PC-9 (cell line): ENCODE measurements around the gene APIP. TPM values are rescaled to one million over a fixed set of nuclear protein-coding genes. Genes with fewer than 3 reads are reported as not detected.

Experiments used
- BruUV-seq: library from RNA; stranded (reverse); fragments of 400-500 nt; replicated peaks from 2 replicates; lab custom pipeline; 2021; lab: Mats Ljungman, UMichigan
- CTCF ChIA-PET: fragments of 300-600 bp; sonication (Branson Sonifier 250); formaldehyde crosslinking; loops from one replicate; lab custom pipeline; 2022; ENCODE audit warnings: antibody characterized with exemption; lab: Charles Lee
- POLR2A ChIA-PET: fragments of 300-600 bp; sonication (Branson Sonifier 250); formaldehyde crosslinking; loops from one replicate; lab custom pipeline; 2022; ENCODE audit warnings: antibody characterized with exemption; ENCODE audit not compliant: unreplicated experiment; lab: Charles Lee
- DNase-seq, 2 experiments: peaks; one replicate each; pipeline versions ENCODE4 v3.0.0 to v3.0.0-alpha.2; 2015 to 2022; ENCODE audit warnings: mixed read lengths in 1 of 2
- H2AFZ ChIP-seq: fragments of 200-600 bp; sonication (generic); 2 replicates; pipeline ENCODE4 v1.8.1; 2017; ENCODE audit warnings: antibody characterized with exemption
- H3F3A ChIP-seq: fragments of 200-600 bp; sonication (generic); 2 replicates; pipeline ENCODE4 v1.8.1; 2017; ENCODE audit warnings: antibody characterized with exemption, mild to moderate bottlenecking, low read depth; ENCODE audit not compliant: insufficient read depth
- H3K27ac ChIP-seq: fragments of 200-600 bp; sonication (generic); 2 replicates; pipeline ENCODE4 v1.6.1; 2016; ENCODE audit warnings: mixed run types
- H3K27me3 ChIP-seq: fragments of 200-600 bp; sonication (generic); 2 replicates; pipeline ENCODE4 v1.6.1; 2016; ENCODE audit warnings: low read depth, mixed run types; ENCODE audit not compliant: insufficient read depth
- H3K36me3 ChIP-seq: fragments of 200-600 bp; sonication (generic); 2 replicates; pipeline ENCODE4 v1.6.1; 2016; ENCODE audit warnings: low read depth, mixed run types
- H3K4me1 ChIP-seq: fragments of 200-600 bp; sonication (generic); replicated peaks from 2 replicates; pipeline ENCODE4 v1.6.1; 2016; ENCODE audit warnings: mixed run types; ENCODE audit not compliant: insufficient read depth
- H3K4me2 ChIP-seq: fragments of 200-600 bp; sonication (generic); 2 replicates; pipeline ENCODE4 v1.6.1; 2017; ENCODE audit warnings: mixed run types
- H3K4me3 ChIP-seq: fragments of 200-600 bp; sonication (generic); 2 replicates; pipeline ENCODE4 v1.6.1; 2016; ENCODE audit warnings: mixed run types
- H3K79me2 ChIP-seq: fragments of 200-600 bp; sonication (generic); 2 replicates; pipeline ENCODE4 v1.6.1; 2017; ENCODE audit warnings: low read depth, mixed run types
- H3K9me2 ChIP-seq: fragments of 200-600 bp; sonication (generic); 2 replicates; pipeline ENCODE4 v1.8.1; 2017; ENCODE audit warnings: mild to moderate bottlenecking; ENCODE audit not compliant: insufficient read depth
- H3K9me3 ChIP-seq: fragments of 200-600 bp; sonication (generic); 2 replicates; pipeline ENCODE4 v1.8.1; 2016; ENCODE audit warnings: low read depth; ENCODE audit not compliant: insufficient read depth
- H4K20me1 ChIP-seq: fragments of 200-600 bp; sonication (generic); 2 replicates; pipeline ENCODE4 v1.8.1; 2017; ENCODE audit not compliant: insufficient read depth
- EZH2 ChIP-seq: fragments of 200-600 bp; sonication (generic); IDR thresholded peaks from 2 replicates; pipeline ENCODE4 v1.8.0; 2017; ENCODE audit warnings: antibody characterized with exemption, low read depth
- intact Hi-C: fragments of 100-400 bp; cut with micrococcal nuclease; formaldehyde crosslinking; loops from one replicate; pipeline ENCODE4 v1.10.0; 2022; ENCODE audit not compliant: unreplicated experiment
- total RNA-seq: library from RNA; stranded (reverse); gene quantifications from 2 replicates; pipeline ENCODE4 v1.2.3, GENCODE V29; 2021
- TF ChIP-seq, protein P1 (sequence below): fragments of 200-600 bp; sonication (generic); conservative IDR thresholded peaks from 2 replicates; pipeline ENCODE4 v1.6.1; 2017; ENCODE audit warnings: mixed run types, antibody characterized with exemption, mild to moderate bottlenecking, moderate library complexity

APIP gene
- total RNA-seq, 1 experiment from 2014 or later, result 41.0 TPM

DNA sequence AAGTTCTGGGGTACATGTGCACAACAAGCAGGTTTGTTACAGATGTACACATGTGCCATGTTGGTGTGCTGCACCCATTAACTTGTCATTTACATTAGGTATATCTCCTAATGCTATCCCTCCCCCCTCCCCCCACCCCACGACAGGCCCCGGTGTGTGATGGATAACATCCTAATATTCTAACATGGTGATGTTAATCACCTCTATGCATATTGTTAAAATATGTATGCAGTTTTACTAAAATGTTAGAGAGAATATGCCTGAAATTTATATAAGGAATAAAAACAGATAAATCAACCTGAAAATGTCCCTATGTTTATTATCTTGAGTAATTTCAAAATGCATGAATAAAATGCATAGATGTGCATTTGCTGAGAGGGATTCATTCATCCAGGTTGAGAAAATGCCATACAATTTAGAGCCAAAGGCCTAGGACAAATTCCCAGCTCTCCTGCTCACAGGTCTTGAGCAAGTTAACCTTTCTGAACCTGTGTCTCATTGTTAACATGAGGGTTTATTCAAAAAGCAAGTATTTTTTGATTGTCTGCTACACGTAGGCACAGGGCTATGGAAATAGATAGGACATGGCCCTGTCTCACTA is 38.7 kb downstream of the APIP start:
- Histone ChIP-seq H3K4me3 (no peak overlapping the region), H3K27me3 (no peaks in the 10 kb centered on the region), H3K36me3 (no peaks in the 10 kb centered on the region), H3K79me2 (no peaks in the 10 kb centered on the region), H3F3A (no peaks in the 10 kb centered on the region; the same call in 1 of the 2 replicates), H3K4me1 (no peaks in the 10 kb centered on the region), H2AFZ (no peak overlapping the region), H3K27ac (no peak overlapping the region), H3K9me2 (no peaks in the 10 kb centered on the region), H3K9me3 (no peaks in the 10 kb centered on the region), H4K20me1 (no peaks in the 10 kb centered on the region), H3K4me2 (no peak overlapping the region)
- POLR2A ChIA-PET, result interaction anchor here (0.6 kb wide), 1 partner anchor 918 kb away, joined by 3 read pairs; no protein-coding TSS in a partner anchor
- CTCF ChIA-PET, result no interaction called here
- BruUV-seq, result no TSS peak
- DNase-seq, result no peak
- intact Hi-C loops, result no loop called here
- TF ChIP-seq, protein P1, sequence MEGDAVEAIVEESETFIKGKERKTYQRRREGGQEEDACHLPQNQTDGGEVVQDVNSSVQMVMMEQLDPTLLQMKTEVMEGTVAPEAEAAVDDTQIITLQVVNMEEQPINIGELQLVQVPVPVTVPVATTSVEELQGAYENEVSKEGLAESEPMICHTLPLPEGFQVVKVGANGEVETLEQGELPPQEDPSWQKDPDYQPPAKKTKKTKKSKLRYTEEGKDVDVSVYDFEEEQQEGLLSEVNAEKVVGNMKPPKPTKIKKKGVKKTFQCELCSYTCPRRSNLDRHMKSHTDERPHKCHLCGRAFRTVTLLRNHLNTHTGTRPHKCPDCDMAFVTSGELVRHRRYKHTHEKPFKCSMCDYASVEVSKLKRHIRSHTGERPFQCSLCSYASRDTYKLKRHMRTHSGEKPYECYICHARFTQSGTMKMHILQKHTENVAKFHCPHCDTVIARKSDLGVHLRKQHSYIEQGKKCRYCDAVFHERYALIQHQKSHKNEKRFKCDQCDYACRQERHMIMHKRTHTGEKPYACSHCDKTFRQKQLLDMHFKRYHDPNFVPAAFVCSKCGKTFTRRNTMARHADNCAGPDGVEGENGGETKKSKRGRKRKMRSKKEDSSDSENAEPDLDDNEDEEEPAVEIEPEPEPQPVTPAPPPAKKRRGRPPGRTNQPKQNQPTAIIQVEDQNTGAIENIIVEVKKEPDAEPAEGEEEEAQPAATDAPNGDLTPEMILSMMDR, result no peak
- TF ChIP-seq EZH2, result no peak

DNA sequence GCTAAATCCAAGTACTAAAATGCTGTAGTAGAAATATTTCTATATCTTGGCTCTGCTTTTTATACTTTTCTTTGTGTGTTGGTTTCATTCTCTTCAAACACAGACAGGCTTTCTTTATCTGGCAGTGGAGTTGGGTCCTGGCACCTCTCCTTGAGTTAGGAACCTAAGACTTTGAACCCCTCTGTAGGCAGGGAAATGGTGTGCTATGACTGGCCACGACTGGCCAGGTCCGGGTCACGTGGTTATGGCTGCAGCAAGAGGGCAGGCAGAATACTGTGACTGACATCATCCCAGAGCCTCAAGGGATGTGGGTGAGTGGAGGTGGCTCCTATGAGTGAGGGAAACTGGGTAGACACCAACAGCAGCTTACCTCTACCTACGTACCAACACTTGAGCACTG is 42.0 kb downstream of the APIP start:
- no peak for TF ChIP-seq EZH2
- TF ChIP-seq, protein P1, result no peak
- no TSS peak for BruUV-seq
- Histone ChIP-seq H3K27ac (no peak overlapping the region), H3K79me2 (no peaks in the 10 kb centered on the region), H3K9me3 (no peaks in the 10 kb centered on the region), H3K9me2 (no peaks in the 10 kb centered on the region), H2AFZ (no peak overlapping the region), H4K20me1 (no peaks in the 10 kb centered on the region), H3K4me1 (no peaks in the 10 kb centered on the region), H3F3A (no peaks in the 10 kb centered on the region), H3K4me2 (no peak overlapping the region), H3K36me3 (no peaks in the 10 kb centered on the region), H3K4me3 (no peak overlapping the region), H3K27me3 (no peaks in the 10 kb centered on the region)
- intact Hi-C loops, result no loop called here
- DNase-seq, result no peak
- ChIA-PET CTCF (no interaction called here), POLR2A (no interaction called here)

DNA sequence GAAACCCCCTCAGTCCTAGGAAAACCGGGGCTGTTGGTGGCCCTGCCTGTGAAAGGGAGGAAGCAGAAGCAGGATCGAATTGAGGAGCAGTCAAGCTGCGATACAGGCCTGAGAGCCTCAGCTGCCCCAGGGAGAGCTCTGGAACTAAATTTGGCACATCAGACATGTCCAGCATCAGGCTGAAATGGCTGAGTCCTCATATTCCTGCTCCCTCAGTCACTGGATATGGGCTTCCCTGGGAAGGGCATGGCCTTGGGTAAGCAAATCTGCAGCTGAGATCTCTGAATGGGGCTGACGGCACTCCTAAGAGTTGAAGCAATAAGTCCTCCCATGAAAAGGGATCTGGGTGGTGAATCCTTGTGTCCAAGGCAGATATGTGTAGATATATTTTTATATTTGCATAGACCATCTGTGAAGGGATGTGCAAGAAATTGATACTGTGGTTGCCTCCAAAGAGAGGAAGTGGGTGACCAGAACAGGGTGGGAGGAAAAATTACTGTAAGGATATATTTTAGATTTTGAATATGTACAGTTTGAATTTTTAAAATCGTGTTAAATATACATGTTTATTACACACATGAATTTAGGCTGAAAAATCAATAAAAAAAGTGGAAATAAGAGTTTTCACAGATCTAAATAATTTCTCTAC is 45.5 kb downstream of the APIP start:
- no peak overlapping the region for H3K27ac ChIP-seq
- POLR2A ChIA-PET, result no interaction called here

More for the DNA sequence above, 45.5 kb downstream of the APIP start:
- intact Hi-C loops, result no loop called here
- BruUV-seq, result no TSS peak
- Histone ChIP-seq H3K9me2 (no peaks in the 10 kb centered on the region), H3K4me3 (no peak overlapping the region), H3K9me3 (no peaks in the 10 kb centered on the region; the same call in 1 of the 2 replicates), H3K27me3 (no peaks in the 10 kb centered on the region), H3K36me3 (no peaks in the 10 kb centered on the region), H3F3A (no peaks in the 10 kb centered on the region), H4K20me1 (no peaks in the 10 kb centered on the region), H3K4me2 (no peak overlapping the region), H3K79me2 (no peaks in the 10 kb centered on the region), H2AFZ (no peak overlapping the region), H3K4me1 (no peaks in the 10 kb centered on the region)
- TF ChIP-seq EZH2, result no peak
- TF ChIP-seq, protein P1, result no peak
- CTCF ChIA-PET, result no interaction called here
- no peak for DNase-seq
